ENCODE results near the gene CCNY.

DNA sequence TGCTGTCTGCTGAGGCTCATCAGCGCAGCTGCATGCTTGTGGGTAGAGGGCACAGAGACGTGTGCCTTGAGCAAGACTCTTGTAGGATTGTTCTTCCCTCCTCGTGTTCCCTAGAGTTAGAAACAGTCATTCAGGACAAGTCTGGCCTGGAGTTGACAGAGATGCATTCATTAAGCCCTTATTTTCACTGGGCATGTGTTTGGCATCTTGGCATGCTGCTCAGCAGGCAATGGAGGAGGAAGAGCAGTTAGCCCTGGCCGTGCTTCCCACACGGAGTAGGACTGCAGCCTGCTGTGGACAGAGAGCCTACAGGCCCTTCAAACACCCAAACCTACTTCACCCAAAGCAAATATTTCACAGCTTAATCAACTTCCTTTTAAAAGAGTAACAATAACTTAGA, 195.8 kb downstream of the CCNY start:
- TF ChIP-seq POLR2AphosphoS5 (IDR thresholded peaks at IDR 0.05; ENCODE audit: low read depth, low read length) (no peak), SPI1 (IDR thresholded peaks at IDR 0.05; ENCODE audit: low read depth, low read length) (no peak), POLR2A (IDR thresholded peaks at IDR 0.05; ENCODE audit: low read depth, low read length) (no peak), TAF1 (IDR thresholded peaks at IDR 0.05; ENCODE audit: low read depth, low read length) (no peak), POU2F2 (IDR thresholded peaks at IDR 0.05; ENCODE audit: low read depth, low read length) (no peak)

All from GM12891 (cell line).